GM19193 (cell line): ENCODE results near the gene OR6X1.

Experiments
- POLR2A ChIP-seq: IDR thresholded peaks from 4 replicates; pipeline ENCODE4 v1.6.1; 2011; ENCODE audit not compliant: insufficient read depth, insufficient read length; ENCODE audit errors: extremely low read depth

The OR6X1 gene

GRCh38 chr11:123718469-123718868 lies 35.8 kb downstream of the OR6X1 start:
- TF ChIP-seq POLR2A = no peak

GRCh38 chr11:123718063-123718462 lies 36.3 kb downstream of the OR6X1 start:
- no peak for TF ChIP-seq POLR2A

GRCh38 chr11:123707606-123708205 lies 46.6 kb downstream of the OR6X1 start:
- TF ChIP-seq POLR2A = no peak

GRCh38 chr11:123707206-123707605 lies 47.1 kb downstream of the OR6X1 start:
- no peak for TF ChIP-seq POLR2A

- TF ChIP-seq POLR2A = no peak
These were observed 50.0 kb downstream of the OR6X1 start for GRCh38 chr11:123704341-123704740.
